A549 (cell line): ENCODE measurements around the gene CD101. TPM values are rescaled to one million over a fixed set of nuclear protein-coding genes. Genes with fewer than 3 reads are reported as not detected.

Experiments
- ATAC-seq, 2 experiments: fragments of 200-7000 bp in 1 of 2; fragments of >200 bp in 1 of 2; cut with Nextera tagmentation in 1 of 2; cut with Tn5 transposase in 1 of 2; 3 replicates each; pipeline versions ENCODE4 v1.8.0 to v1.9.1; 2018 to 2020; ENCODE audit warnings: mild to moderate bottlenecking in 1 of 2, moderate library complexity in 1 of 2
- CTCF ChIA-PET: fragments of 300-600 bp; sonication (Branson Sonifier 250); formaldehyde crosslinking; extraction: SDS; loops from one replicate; lab custom pipeline; 2021; ENCODE audit warnings: antibody characterized with exemption, inconsistent platforms; lab: Yijun Ruan, JAX
- POLR2A ChIA-PET: fragments of 350-600 bp; formaldehyde crosslinking; extraction: SDS; loops from one replicate; lab custom pipeline; 2021; ENCODE audit warnings: antibody characterized with exemption, inconsistent platforms; lab: Yijun Ruan, JAX
- DNase-seq, 2 experiments: peaks; one replicate each; pipeline versions ENCODE4 v3.0.0 to v3.0.0-alpha.2; 2011 to 2016; ENCODE audit warnings: low read depth in 1 of 2, low spot score in 1 of 2
- FAIRE-seq: peaks from 2 replicates; lab custom pipeline; 2011; peaks lifted over from hg19 to GRCh38; lab: Jason Lieb, UNC
- H3K27ac ChIP-seq, 2 experiments: fragments of >200 bp; sonication (Bioruptor Twin); formaldehyde crosslinking; 3 replicates each; pipeline ENCODE4 v1.5.1; 2016 to 2017
- H3K4me1 ChIP-seq: fragments of >200 bp; sonication (Bioruptor Twin); formaldehyde crosslinking; 3 replicates; pipeline ENCODE4 v1.6.1; 2016
- H3K4me2 ChIP-seq: fragments of >200 bp; sonication (Bioruptor Twin); formaldehyde crosslinking; 3 replicates; pipeline ENCODE4 v1.6.1; 2016
- H3K4me3 ChIP-seq: fragments of >200 bp; sonication (Bioruptor Twin); formaldehyde crosslinking; 3 replicates; pipeline ENCODE4 v1.5.1; 2016
- H3K9me3 ChIP-seq: fragments of >200 bp; sonication (Bioruptor Twin); formaldehyde crosslinking; 3 replicates; pipeline ENCODE4 v1.6.1; 2016
- BCL3 ChIP-seq: fragments of >200 bp; sonication (Bioruptor Twin); formaldehyde crosslinking; IDR thresholded peaks from 3 replicates; pipeline ENCODE4 v1.6.1; 2016
- CBX2 ChIP-seq: fragments of 200-600 bp; sonication (generic); IDR thresholded peaks from 2 replicates; pipeline ENCODE4 v1.6.1; 2016; ENCODE audit warnings: low read depth, mild to moderate bottlenecking, borderline replicate concordance
- CTCF ChIP-seq: fragments of >200 bp; sonication (Bioruptor Twin); formaldehyde crosslinking; IDR thresholded peaks from 3 replicates; pipeline ENCODE4 v1.5.1; 2016
- EP300 ChIP-seq, 2 experiments: fragments of >200 bp; sonication (Bioruptor Twin); formaldehyde crosslinking; IDR thresholded peaks; 2 replicates in 1 of 2; 3 replicates in 1 of 2; pipeline ENCODE4 v1.6.1; 2016 to 2017
- FOSB ChIP-seq: fragments of 250-450 bp; sonication (Bioruptor Pico); IDR thresholded peaks from 2 replicates; pipeline ENCODE4 v1.5.0; 2020; ENCODE audit warnings: mild to moderate bottlenecking, moderate library complexity
- KDM1A ChIP-seq: fragments of 200-600 bp; sonication (generic); IDR thresholded peaks from 2 replicates; pipeline ENCODE4 v1.6.1; 2016; ENCODE audit warnings: low read depth, mild to moderate bottlenecking
- MAZ ChIP-seq: fragments of 150-350 bp; IDR thresholded peaks from 2 replicates; pipeline ENCODE4 v1.6.1; 2014; ENCODE audit warnings: antibody characterized with exemption, low read depth, low read length, borderline replicate concordance
- NR3C1 ChIP-seq: fragments of >200 bp; sonication (Bioruptor Twin); formaldehyde crosslinking; IDR thresholded peaks from 3 replicates; pipeline ENCODE4 v1.6.1; 2017
- PBX3 ChIP-seq: IDR thresholded peaks from 2 replicates; pipeline ENCODE4 v1.6.1; 2012
- POLR2AphosphoS2 ChIP-seq: conservative IDR thresholded peaks from 2 replicates; pipeline ENCODE4 v1.6.1; 2012; ENCODE audit warnings: low read length, improper control_type of control experiment, inconsistent platforms
- RAD21 ChIP-seq, 2 experiments: fragments of >200 bp in 1 of 2; sonication (Bioruptor Twin) in 1 of 2; formaldehyde crosslinking in 1 of 2; IDR thresholded peaks in 1 of 2; conservative IDR thresholded peaks in 1 of 2; 2 replicates in 1 of 2; 3 replicates in 1 of 2; pipeline ENCODE4 v1.6.1; 2012 to 2018; ENCODE audit warnings: inconsistent platforms in 1 of 2
- RCOR1 ChIP-seq: fragments of 150-350 bp; IDR thresholded peaks from 2 replicates; pipeline ENCODE4 v1.6.1; 2014; ENCODE audit warnings: antibody characterized with exemption, low read length, low read depth
- REST ChIP-seq: fragments of 200-600 bp; sonication (generic); IDR thresholded peaks from 2 replicates; pipeline ENCODE4 v1.6.1; 2016; ENCODE audit warnings: antibody characterized with exemption, mild to moderate bottlenecking, moderate library complexity
- RNF2 ChIP-seq: fragments of 200-600 bp; sonication (generic); IDR thresholded peaks from 2 replicates; pipeline ENCODE4 v1.6.1; 2016; ENCODE audit warnings: low read depth, mild to moderate bottlenecking, antibody characterized with exemption, moderate library complexity, borderline replicate concordance
- SMC3 ChIP-seq: fragments of >200 bp; sonication (Bioruptor Twin); formaldehyde crosslinking; IDR thresholded peaks from 3 replicates; pipeline ENCODE4 v1.6.1; 2018; ENCODE audit warnings: inconsistent platforms
- TFCP2L1 ChIP-seq: fragments of 250-450 bp; sonication (Bioruptor Pico); IDR thresholded peaks from 2 replicates; pipeline ENCODE4 v1.5.0; 2021; ENCODE audit warnings: mild to moderate bottlenecking
- USF2 ChIP-seq: fragments of 450-650 bp; IDR thresholded peaks from 2 replicates; pipeline ENCODE4 v1.6.1; 2014; ENCODE audit warnings: antibody characterized with exemption
- ZC3H11A ChIP-seq: fragments of 450-650 bp; IDR thresholded peaks from 2 replicates; pipeline ENCODE4 v1.6.1; 2014; ENCODE audit warnings: antibody characterized with exemption, mild to moderate bottlenecking
- ZSCAN20 ChIP-seq: fragments of 250-450 bp; sonication (Bioruptor Pico); IDR thresholded peaks from 2 replicates; pipeline ENCODE4 v1.8.0; 2022; ENCODE audit warnings: mild to moderate bottlenecking, moderate library complexity
- WGBS: methylation state at CpG from one replicate; pipeline ENCODE4 v1.1.6; 2017; ENCODE audit errors: missing lambda C conversion rate; 5-methylcytosine and 5-hydroxymethylcytosine counted together
- polyA plus RNA-seq, 4 experiments: library from polyadenylated mRNA; depleted of rRNA in 3 of 4; stranded (reverse); fragments of >200 nt; fragmentation: RNase III in 1 of 4; extraction: RNeasy Plus Mini Kit Qiagen cat#74134 plus additional on column Dnase treatment in 1 of 4; gene quantifications; 2 replicates in 3 of 4; 3 replicates in 1 of 4; pipeline ENCODE4 v1.2.3, GENCODE V29; 2011 to 2017

The CD101 gene
- polyA plus RNA-seq, 2 of the 4 experiments (the other 2 are of a cell fraction), result 0.21 to 0.52 TPM

GRCh38 chr1:117066367-117066766 is 64.8 kb downstream of the CD101 start:
- H3K27ac ChIP-seq, result no peak overlapping the region
- H3K4me1 ChIP-seq, result peaks cover 9% of the 10 kb centered on the region; the same call in 2 of the 3 replicates
- DNase-seq (no peak), FAIRE-seq (no peak), ATAC-seq (no peak)
- ChIA-PET CTCF (interaction anchor here (1.0 to 9.3 kb wide), 11 partner anchors 14 to 688 kb away, joined by 3 to 126 read pairs (median 8); no protein-coding TSS in a partner anchor), POLR2A (interaction anchor here (0.6 kb wide), 1 partner anchor 218 kb away, joined by 3 read pairs; no protein-coding TSS in a partner anchor)
- no peak overlapping the region for H3K4me3 ChIP-seq
- no peaks in the 10 kb centered on the region for H3K9me3 ChIP-seq
- no peak for TF ChIP-seq RCOR1
- no peak for TF ChIP-seq POLR2AphosphoS2
- no peak for TF ChIP-seq TFCP2L1 (CRISPR knock-in tag)
- no peak for TF ChIP-seq REST
- TF ChIP-seq USF2, result no peak
- no peak for TF ChIP-seq FOSB (CRISPR knock-in tag)
- no peak for TF ChIP-seq SMC3
- H3K4me2 ChIP-seq, result no peak overlapping the region
- 82% methylated on average over 6 of the region's 6 CpGs for WGBS

- Histone ChIP-seq H3K4me1 (no peaks in the 10 kb centered on the region), H3K4me3 (no peak overlapping the region)
- ATAC-seq, result peak; percentile 84 to 94; a peak in 5 of 6 replicates
- 60% methylated on average over 6 of the region's 6 CpGs for WGBS
- peak; percentile 73 to 82 for TF ChIP-seq RAD21 (conservative IDR thresholded peaks at IDR 0.05 in 1 of 2, IDR thresholded peaks at IDR 0.05 in 1 of 2)
- TF ChIP-seq KDM1A, result no peak
- TF ChIP-seq SMC3, result peak; percentile 81
- peak; percentile 70 for TF ChIP-seq CTCF
- no peak for TF ChIP-seq PBX3
- TF ChIP-seq, all 56 proteins: peak for 3
- POLR2A ChIA-PET, result no interaction called here
- H3K4me2 ChIP-seq, result no peak overlapping the region
- H3K9me3 ChIP-seq, result no peaks in the 10 kb centered on the region
- FAIRE-seq (no peak), DNase-seq (peak; percentile 34 to 41)
- CTCF ChIA-PET, result interaction anchor here (0.7 to 9.3 kb wide), 29 partner anchors 10 to 690 kb away, joined by 3 to 126 read pairs (median 5); no protein-coding TSS in a partner anchor
- H3K27ac ChIP-seq, result no peak overlapping the region
Measured at GRCh38 chr1:117067533-117068370, 66.2 kb downstream of the CD101 start.

- 96% methylated on average over 5 of the region's 5 CpGs for WGBS
- TF ChIP-seq EP300 (IDR thresholded peaks at IDR 0.05) (no peak), NR3C1 (no peak), ZSCAN20 (CRISPR knock-in tag) (no peak), MAZ (no peak), RNF2 (no peak), CBX2 (no peak), ZC3H11A (no peak), BCL3 (no peak)
- POLR2A ChIA-PET, result no interaction called here
Measured at GRCh38 chr1:117068580-117068979, 67.0 kb downstream of the CD101 start.

More at GRCh38 chr1:117068580-117068979, 67.0 kb downstream of the CD101 start:
- H3K4me2 ChIP-seq, result no peak overlapping the region
- DNase-seq (no peak), FAIRE-seq (no peak), ATAC-seq (no peak)
- no peaks in the 10 kb centered on the region for H3K9me3 ChIP-seq
- H3K27ac ChIP-seq, result no peak overlapping the region
- CTCF ChIA-PET, result interaction anchor here (0.7 to 9.3 kb wide), 24 partner anchors 9 to 689 kb away, joined by 3 to 126 read pairs (median 6); no protein-coding TSS in a partner anchor
- H3K4me3 ChIP-seq, result no peak overlapping the region
- no peaks in the 10 kb centered on the region for H3K4me1 ChIP-seq
